GM12892 (cell line): ENCODE results near the gene MYCT1.
"Not testable (repeated sequence)": the region's sequence is repeated elsewhere in the genome, so short reads cannot be mapped to it uniquely, and the experiment has no call there.

Experiments
- POLR2A ChIP-seq: IDR thresholded peaks from 2 replicates; pipeline ENCODE4 v1.6.1; 2011; ENCODE audit warnings: low read depth, low read length, control low read depth
- POLR2AphosphoS5 ChIP-seq: IDR thresholded peaks from 2 replicates; pipeline ENCODE4 v1.6.1; 2011; ENCODE audit warnings: low read depth, low read length, control low read depth
- TAF1 ChIP-seq: IDR thresholded peaks from 2 replicates; pipeline ENCODE4 v1.6.1; 2011; ENCODE audit warnings: low read depth, mild to moderate bottlenecking, control low read depth, low read length, borderline replicate concordance

DNA sequence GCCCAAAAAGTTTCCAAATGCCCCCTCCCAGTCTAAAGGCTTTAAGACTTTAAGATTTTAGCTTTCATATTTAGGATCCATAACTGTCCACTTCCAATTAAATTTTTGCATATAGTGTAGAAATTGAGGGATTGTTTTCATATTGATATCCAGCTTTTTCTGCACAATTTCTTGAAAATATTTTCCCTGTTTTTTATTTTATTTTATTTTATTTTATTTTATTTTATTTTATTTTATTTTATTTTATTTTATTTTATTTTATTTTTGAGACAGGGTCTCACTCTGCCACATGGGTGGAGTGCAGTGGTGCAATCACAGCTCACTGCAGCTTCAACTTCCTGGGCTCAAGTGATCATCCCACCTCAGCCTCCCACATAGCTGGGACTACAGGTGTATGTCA is 6.1 kb downstream of the MYCT1 start:
- TF ChIP-seq POLR2AphosphoS5, TAF1, POLR2A: not testable (repeated sequence)
